Activated CD4-positive, alpha-beta T cell treated with anti-CD3 and anti-CD28 coated beads, Interleukin-2, amount 10 ng/mL, durations not matched to agents 24 days and 14 days (primary cell): ENCODE measurements around the gene FAM204A. TPM values are rescaled to one million over a fixed set of nuclear protein-coding genes. Genes with fewer than 3 reads are reported as not detected.

Experiments used
- DNase-seq: peaks from one replicate; pipeline ENCODE4 v3.0.0; 2022
- H3K27ac Mint-ChIP-seq: one replicate; pipeline ENCODE4 v1.8.0; 2022; ENCODE audit warnings: mild to moderate bottlenecking, mixed read lengths
- H3K27me3 Mint-ChIP-seq: one replicate; pipeline ENCODE4 v1.8.0; 2022; ENCODE audit warnings: mixed read lengths
- H3K36me3 Mint-ChIP-seq: one replicate; pipeline ENCODE4 v1.8.0; 2022; ENCODE audit warnings: low read depth, mild to moderate bottlenecking, mixed read lengths
- H3K4me1 Mint-ChIP-seq: one replicate; pipeline ENCODE4 v1.8.0; 2021; ENCODE audit warnings: mixed read lengths
- H3K4me3 Mint-ChIP-seq: one replicate; pipeline ENCODE4 v1.8.0; 2022; ENCODE audit warnings: mild to moderate bottlenecking, moderate library complexity, mixed read lengths
- H3K9me3 Mint-ChIP-seq: one replicate; pipeline ENCODE4 v1.8.0; 2021; ENCODE audit warnings: mixed read lengths
- intact Hi-C: fragments of 100-400 bp; cut with micrococcal nuclease; formaldehyde crosslinking; loops from one replicate; pipeline ENCODE4 v1.15.1; 2023
- total RNA-seq: library from RNA; stranded (reverse); gene quantifications from 2 replicates; pipeline ENCODE4 v1.2.3, GENCODE V29; 2022

The FAM204A gene
- total RNA-seq, 1 donor from 2014 or later = 60.0 TPM

DNA sequence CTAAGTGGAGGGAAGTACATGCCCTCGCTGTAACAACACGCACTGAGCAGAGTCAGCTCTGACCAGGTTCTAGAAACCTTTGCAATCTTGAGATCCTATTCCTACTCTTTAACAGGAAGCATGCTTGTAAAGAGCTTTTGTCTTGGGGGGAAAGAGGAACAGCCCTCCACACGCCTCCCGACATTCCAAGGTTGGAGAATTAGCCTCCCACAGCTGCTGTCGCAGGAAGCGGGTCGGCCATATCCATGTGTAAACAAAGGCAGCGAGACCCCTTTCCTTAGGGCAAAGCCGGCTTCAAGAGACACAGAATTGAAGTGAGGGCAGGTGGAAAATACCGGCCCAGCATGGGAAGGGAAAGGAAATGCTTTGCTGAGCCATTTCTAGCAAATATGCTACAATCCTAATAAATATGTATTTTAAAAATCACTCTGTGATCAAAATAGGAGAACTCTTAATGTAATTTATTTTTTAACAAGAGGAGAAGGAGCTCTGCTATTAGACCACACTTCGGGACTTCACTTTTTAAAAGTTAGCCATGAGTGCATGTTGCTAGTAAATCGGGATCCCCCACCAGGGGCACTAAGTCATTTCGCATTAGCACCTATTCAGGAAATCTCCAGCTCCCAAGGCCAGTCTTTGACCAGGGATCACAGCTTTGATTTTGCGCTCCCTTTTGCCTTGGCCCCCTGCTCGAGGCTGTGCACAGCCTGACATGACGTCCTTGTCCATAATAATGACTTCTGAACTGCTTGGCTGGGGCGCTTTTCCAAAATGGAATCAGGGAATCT lies 55.9 kb downstream of the FAM204A start:
- no peak overlapping the region for H3K4me3 Mint-ChIP-seq
- no peaks in the 10 kb centered on the region for H3K9me3 Mint-ChIP-seq
- no peaks in the 10 kb centered on the region for H3K36me3 Mint-ChIP-seq
- no peaks in the 10 kb centered on the region for H3K4me1 Mint-ChIP-seq
- intact Hi-C loops = no loop called here
- DNase-seq = no peak
- peaks cover 22% of the 10 kb centered on the region for H3K27me3 Mint-ChIP-seq
- H3K27ac Mint-ChIP-seq = no peak overlapping the region

DNA sequence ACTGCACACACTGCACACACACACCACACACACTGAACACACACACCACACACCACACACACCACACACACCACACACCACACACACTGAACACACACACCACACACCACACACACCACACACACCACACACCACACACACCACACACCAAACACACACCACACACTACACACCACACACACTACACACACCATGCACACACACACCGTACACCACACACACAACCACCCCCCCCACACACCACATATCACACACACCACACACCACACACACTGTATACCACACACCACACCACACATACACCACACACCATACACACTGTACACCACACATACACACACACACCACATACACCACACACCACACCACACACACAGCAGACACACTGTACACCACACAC lies 59.5 kb downstream of the FAM204A start:
- Mint-ChIP-seq H3K9me3 (no peaks in the 10 kb centered on the region), H3K4me1 (no peaks in the 10 kb centered on the region), H3K27me3 (peaks cover 11% of the 10 kb centered on the region), H3K4me3 (no peak overlapping the region), H3K27ac (no peak overlapping the region), H3K36me3 (no peaks in the 10 kb centered on the region)
- intact Hi-C loops = no loop called here
- no peak for DNase-seq

DNA sequence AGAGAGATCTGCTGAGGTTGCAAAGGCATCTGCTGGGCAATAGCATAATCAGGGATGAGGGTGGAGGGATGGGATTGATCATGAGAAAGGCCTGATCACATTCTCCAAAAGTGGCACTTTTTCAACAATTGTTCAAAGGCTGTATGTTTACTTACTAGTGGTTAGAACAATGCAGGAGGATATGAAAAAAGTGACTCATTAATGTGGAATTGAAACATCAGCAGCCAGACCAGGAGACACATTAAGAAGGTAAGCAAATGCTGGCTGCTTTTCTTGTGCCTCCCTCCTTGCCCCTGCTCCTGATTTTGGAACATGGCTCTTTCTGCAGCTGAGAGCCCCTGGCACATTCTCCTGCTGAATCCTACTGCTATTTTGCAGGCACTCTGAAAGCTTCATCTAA lies 63.5 kb downstream of the FAM204A start:
- no peaks in the 10 kb centered on the region for H3K36me3 Mint-ChIP-seq
- H3K27ac Mint-ChIP-seq = no peak overlapping the region
- no peak overlapping the region for H3K4me3 Mint-ChIP-seq
- peaks cover 3% of the 10 kb centered on the region for H3K9me3 Mint-ChIP-seq
- intact Hi-C loops = no loop called here
- no peaks in the 10 kb centered on the region for H3K27me3 Mint-ChIP-seq
- no peak for DNase-seq
- H3K4me1 Mint-ChIP-seq = no peaks in the 10 kb centered on the region

DNA sequence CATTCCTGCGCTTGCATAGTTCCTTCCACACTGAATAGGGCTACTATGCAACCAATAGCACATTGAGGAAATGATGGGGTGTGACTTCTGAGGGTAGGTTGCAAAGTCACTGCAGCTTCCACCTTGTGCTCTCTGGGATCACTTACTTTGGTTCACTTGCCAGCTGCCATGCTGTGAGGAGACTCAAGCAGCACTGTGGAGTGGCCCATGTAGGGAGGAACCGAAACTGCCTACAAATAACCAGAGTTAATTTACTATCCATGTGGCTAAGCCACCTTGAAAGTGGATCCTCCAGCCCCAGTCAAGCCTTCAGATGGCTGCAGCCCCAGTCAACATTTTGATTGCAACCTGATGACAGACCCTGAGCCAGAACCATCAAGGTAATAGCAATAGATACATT lies 64.3 kb downstream of the FAM204A start:
- intact Hi-C loops = no loop called here
- peaks cover 3% of the 10 kb centered on the region for H3K9me3 Mint-ChIP-seq
- no peaks in the 10 kb centered on the region for H3K36me3 Mint-ChIP-seq
- no peak for DNase-seq
- H3K27ac Mint-ChIP-seq = no peak overlapping the region
- no peak overlapping the region for H3K4me3 Mint-ChIP-seq
- no peaks in the 10 kb centered on the region for H3K4me1 Mint-ChIP-seq
- peaks cover 2% of the 10 kb centered on the region for H3K27me3 Mint-ChIP-seq

DNA sequence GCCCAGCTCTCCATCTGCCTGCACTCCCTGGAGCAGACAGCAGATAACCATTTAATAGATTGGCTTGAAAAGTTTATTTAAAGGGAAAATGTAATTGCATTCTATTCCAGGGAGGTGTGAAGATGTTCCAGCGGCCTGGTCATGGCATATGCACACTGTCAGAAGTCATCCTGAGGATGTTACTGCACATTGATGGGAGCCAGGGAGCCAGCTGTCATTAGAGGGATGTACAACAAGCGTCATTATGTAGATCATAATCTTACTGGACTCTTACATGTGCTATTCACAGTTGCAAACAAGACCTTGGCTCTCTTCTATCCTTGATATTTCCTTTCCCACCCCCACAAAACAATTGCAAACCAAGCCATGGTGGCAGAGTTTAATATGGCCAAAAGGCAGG lies 65.4 kb downstream of the FAM204A start:
- no peaks in the 10 kb centered on the region for H3K36me3 Mint-ChIP-seq
- H3K4me3 Mint-ChIP-seq = no peak overlapping the region
- intact Hi-C loops = no loop called here
- H3K9me3 Mint-ChIP-seq = peaks cover 3% of the 10 kb centered on the region
- no peaks in the 10 kb centered on the region for H3K4me1 Mint-ChIP-seq
- no peak for DNase-seq
- H3K27ac Mint-ChIP-seq = no peak overlapping the region
- peaks cover 9% of the 10 kb centered on the region for H3K27me3 Mint-ChIP-seq

DNA sequence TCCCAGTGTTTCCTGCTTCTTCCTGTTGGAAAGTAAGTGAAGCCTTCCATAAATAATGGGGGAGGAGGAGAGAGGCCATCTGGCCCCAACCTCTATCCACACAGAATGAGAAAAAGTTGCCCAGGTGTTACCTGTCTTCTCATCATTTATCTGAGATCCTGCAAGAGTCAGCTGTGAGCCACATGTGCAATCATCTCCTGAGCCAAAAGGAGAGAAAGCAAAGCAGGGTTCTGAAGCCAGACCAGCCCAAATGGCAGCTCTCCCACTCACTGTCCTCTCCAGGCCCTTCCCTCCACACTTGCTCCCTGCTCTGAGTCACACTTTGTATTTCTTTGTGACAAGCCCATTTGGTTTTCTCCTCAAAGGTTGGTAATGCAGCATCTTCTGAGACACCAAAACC lies 65.9 kb downstream of the FAM204A start:
- Mint-ChIP-seq H3K9me3 (peaks cover 3% of the 10 kb centered on the region), H3K4me3 (no peak overlapping the region), H3K4me1 (no peaks in the 10 kb centered on the region), H3K36me3 (no peaks in the 10 kb centered on the region), H3K27ac (no peak overlapping the region), H3K27me3 (peaks cover 13% of the 10 kb centered on the region)
- intact Hi-C loops = no loop called here
- no peak for DNase-seq

DNA sequence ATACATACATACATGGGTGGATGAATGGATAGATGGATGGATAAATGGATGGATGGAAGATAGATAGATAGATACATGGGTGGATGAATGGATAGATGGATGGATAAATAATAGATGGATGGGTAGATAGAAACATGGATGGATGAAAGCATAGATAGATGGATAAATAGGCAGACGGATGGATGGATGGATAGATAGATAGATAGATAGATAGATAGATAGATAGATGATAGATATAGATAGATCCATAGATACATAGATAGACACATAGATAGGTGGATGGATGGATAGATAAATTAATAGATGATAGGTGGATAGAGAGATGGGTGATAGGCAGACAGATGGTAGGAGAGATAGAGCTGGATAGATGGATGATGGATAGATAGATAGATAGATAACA lies 68.5 kb downstream of the FAM204A start:
- no peak overlapping the region for H3K27ac Mint-ChIP-seq
- intact Hi-C loops = no loop called here

DNA sequence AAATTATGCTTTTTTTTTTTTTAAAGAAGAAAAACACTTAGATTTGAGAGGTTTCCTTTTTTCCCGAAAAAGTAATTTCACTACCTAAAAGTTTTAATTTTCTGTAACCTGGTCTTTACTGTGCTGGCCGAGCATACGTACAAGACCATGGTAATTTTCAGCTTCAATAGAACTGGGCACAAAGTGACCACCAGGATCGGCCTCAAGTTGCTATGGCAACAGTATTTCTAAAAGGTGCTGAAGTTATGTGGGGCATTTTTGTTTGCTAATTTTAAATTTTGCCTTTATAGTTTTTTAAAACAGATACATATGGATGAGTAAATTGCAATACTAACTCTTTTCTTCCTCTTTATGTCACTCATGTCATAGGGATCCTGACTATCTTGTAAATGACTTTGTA lies 69.4 kb downstream of the FAM204A start:
- no peak for DNase-seq
- Mint-ChIP-seq H3K27me3 (peaks cover 21% of the 10 kb centered on the region), H3K4me3 (no peak overlapping the region), H3K36me3 (no peaks in the 10 kb centered on the region), H3K27ac (no peak overlapping the region), H3K4me1 (no peaks in the 10 kb centered on the region), H3K9me3 (peaks cover 3% of the 10 kb centered on the region)
- intact Hi-C loops = no loop called here

More for the DNA sequence above, 68.5 kb downstream of the FAM204A start:
- Mint-ChIP-seq H3K9me3 (peaks cover 3% of the 10 kb centered on the region), H3K27me3 (peaks cover 18% of the 10 kb centered on the region), H3K4me1 (no peaks in the 10 kb centered on the region), H3K36me3 (no peaks in the 10 kb centered on the region), H3K4me3 (no peak overlapping the region)
- no peak for DNase-seq

DNA sequence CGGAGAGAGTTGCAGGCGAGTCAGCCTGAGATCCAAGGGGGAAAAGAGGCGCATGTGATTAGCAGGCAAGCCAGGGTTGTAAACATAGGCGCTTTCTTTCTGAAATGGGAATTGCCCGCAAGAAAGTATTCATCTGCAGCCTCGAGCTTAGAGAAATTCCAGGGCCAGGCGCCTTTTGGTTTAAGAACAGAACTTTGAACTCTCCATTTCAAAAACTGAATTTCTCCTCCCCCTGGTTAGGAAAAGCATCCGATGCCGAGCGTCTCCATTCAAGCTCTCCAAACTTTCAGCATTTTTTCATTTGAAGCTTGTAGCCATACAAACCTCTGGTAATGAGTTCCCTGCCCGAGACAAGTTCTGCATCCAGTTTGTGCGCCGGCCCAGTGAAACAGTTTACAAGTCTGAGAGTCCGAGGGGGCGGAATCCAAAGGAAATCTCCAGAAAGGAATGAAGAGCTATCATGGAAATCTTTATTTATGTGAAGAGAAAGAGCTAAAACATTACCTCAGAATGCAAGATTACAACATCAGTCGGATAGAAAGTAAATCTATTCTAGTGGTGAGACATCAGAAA lies 69.9 kb downstream of the FAM204A start:
- no peaks in the 10 kb centered on the region for H3K4me1 Mint-ChIP-seq
- DNase-seq = no peak
- no peaks in the 10 kb centered on the region for H3K36me3 Mint-ChIP-seq
- peaks cover under 1% of the 10 kb centered on the region for H3K9me3 Mint-ChIP-seq
- H3K27me3 Mint-ChIP-seq = peaks cover 23% of the 10 kb centered on the region
- no peak overlapping the region for H3K4me3 Mint-ChIP-seq
- no peak overlapping the region for H3K27ac Mint-ChIP-seq
- intact Hi-C loops = no loop called here

DNA sequence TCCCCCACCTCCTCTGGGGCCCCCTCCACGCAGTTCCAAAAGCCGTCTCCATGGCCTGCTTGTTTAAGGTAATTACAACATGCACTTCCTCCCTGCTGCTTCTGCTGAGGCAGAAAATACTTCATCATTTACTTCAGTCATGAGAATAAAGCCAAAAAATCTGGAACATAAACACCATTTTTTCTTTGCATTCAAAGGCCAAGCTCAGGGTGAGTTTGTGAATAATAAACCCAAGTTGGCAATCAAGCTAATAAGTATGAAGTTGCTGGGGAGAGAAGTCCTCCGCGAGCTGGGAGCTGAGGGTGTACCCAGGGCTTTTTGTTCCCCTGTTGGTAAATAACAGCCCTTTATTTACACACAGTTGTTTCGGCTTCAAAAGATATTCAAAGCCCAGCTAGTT lies 70.5 kb downstream of the FAM204A start:
- intact Hi-C loops = no loop called here
- no peaks in the 10 kb centered on the region for H3K9me3 Mint-ChIP-seq
- H3K27ac Mint-ChIP-seq = no peak overlapping the region
- H3K27me3 Mint-ChIP-seq = peaks cover 27% of the 10 kb centered on the region
- no peak for DNase-seq
- H3K36me3 Mint-ChIP-seq = no peaks in the 10 kb centered on the region
- H3K4me3 Mint-ChIP-seq = no peak overlapping the region
- no peaks in the 10 kb centered on the region for H3K4me1 Mint-ChIP-seq

DNA sequence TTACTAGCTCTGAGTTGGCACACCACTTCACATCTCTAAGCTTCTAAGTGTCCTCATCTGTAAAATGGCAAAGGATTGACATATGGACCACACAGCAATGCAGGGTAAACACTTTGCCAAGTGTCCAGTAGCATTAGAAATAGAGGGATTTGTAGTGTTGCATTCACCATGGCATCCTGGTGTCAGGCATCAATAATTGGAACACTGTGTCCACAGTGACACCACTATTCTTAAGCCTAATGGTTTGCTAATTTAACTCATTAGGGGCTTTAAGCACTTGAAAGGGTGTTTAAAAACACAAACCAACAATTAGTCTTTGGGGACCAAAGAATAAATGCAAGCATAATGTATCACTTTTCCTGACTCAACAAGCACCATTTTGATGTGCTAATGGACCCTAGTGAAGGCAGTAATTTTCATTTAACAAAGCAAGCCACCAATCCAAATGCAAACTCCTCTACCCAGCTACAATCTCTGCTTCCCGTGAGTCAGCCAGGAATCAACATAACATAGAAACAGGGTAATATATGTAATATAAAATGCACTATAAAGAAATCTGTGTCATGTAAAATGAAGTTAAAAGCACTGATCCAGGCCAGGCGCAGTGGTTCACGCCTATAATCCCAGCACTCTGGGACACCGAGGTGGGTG lies 75.9 kb downstream of the FAM204A start:
- Mint-ChIP-seq H3K9me3 (no peaks in the 10 kb centered on the region), H3K36me3 (no peaks in the 10 kb centered on the region), H3K4me1 (no peaks in the 10 kb centered on the region), H3K27ac (no peak overlapping the region), H3K27me3 (peaks cover 36% of the 10 kb centered on the region), H3K4me3 (no peak overlapping the region)
- intact Hi-C loops = no loop called here
- DNase-seq = no peak

DNA sequence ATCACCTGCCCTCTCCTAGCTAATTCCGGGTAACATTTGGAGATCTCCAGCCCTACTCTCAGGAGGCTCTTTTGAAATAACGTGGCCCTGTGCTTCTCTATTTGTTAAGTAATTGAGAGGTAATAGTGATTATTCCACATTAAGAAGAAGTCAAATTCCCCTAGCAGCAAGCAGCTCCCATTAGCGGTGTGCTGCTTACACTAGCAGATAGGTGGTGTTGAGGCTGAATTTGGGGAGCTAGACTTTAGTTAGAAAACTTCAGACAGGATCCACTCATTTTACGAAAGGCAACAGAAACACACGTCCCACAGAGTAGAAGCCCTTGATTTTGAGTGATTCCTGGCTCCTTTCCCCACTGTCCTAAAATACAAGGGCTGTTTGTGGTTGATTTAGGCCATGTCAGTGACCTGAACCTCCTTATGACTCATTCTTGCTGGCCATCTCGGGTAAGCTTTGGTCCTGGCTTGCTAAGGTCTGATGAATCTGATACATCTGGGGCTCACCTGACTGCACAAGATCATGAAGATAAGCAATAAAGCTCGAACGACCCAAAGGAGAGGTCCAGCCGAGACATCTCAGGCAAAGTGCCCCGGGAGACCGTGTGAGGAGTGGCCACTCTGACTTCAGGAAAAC lies 77.2 kb downstream of the FAM204A start:
- Mint-ChIP-seq H3K27ac (no peak overlapping the region), H3K9me3 (no peaks in the 10 kb centered on the region), H3K27me3 (peaks cover 43% of the 10 kb centered on the region), H3K4me3 (no peak overlapping the region), H3K36me3 (no peaks in the 10 kb centered on the region), H3K4me1 (no peaks in the 10 kb centered on the region)
- DNase-seq = no peak
- intact Hi-C loops = no loop called here

DNA sequence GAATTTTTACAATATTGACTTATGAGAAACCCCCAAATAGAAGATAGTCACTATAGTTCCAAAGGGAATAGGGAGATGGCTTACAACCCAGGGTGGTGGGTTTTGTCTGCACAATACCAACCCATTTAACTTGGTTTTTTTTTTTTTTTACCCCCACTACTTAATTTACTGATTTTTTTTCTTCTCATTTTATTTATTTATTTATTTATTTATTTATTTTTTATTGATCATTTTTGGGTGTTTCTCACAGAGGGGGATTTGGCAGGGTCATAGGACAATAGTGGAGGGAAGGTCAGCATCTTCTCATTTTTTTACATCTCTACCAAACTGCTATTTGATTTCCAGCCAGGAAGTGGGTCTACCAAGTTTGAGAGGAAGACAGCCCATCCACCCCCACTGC lies 77.9 kb downstream of the FAM204A start:
- peaks cover 42% of the 10 kb centered on the region for H3K27me3 Mint-ChIP-seq
- no peaks in the 10 kb centered on the region for H3K36me3 Mint-ChIP-seq
- intact Hi-C loops = no loop called here

DNA sequence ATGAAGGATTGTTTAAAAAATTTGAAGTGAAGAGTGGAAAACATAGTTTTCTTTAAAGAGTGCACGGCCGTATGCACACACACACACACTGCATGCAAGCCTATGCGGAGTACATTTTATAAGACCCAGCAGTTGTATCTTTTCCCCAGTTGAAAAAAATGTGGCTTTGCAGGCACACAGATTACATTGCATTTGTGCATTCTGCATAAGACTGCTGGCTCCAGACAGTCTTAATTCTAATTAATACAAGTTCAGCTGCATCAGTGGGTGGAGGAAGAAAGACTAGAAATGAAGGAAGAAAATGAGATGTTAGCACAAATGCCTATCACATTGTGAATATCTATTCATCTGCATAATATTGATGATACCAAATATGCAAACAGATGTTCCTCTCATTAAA lies 79.6 kb downstream of the FAM204A start:
- Mint-ChIP-seq H3K9me3 (no peaks in the 10 kb centered on the region), H3K4me1 (no peaks in the 10 kb centered on the region), H3K27me3 (peaks cover 49% of the 10 kb centered on the region), H3K27ac (no peak overlapping the region), H3K36me3 (no peaks in the 10 kb centered on the region), H3K4me3 (no peak overlapping the region)
- intact Hi-C loops = no loop called here
- DNase-seq = no peak

More for the DNA sequence above, 77.9 kb downstream of the FAM204A start:
- H3K4me1 Mint-ChIP-seq = no peaks in the 10 kb centered on the region
- no peak overlapping the region for H3K4me3 Mint-ChIP-seq
- no peak overlapping the region for H3K27ac Mint-ChIP-seq
- DNase-seq = no peak
- H3K9me3 Mint-ChIP-seq = no peaks in the 10 kb centered on the region
